Stimulated activated CD8-positive, alpha-beta memory T cell treated with anti-CD3 and anti-CD28 coated beads, Interleukin-4, amount 100 ng/mL, for 24 hours (primary cell): Measurements from ENCODE around the gene MAP3K21.

Experiments
- DNase-seq: peaks from one replicate; pipeline ENCODE4 v3.0.0-alpha.2; 2020; ENCODE audit warnings: low read depth

MAP3K21 gene

DNA sequence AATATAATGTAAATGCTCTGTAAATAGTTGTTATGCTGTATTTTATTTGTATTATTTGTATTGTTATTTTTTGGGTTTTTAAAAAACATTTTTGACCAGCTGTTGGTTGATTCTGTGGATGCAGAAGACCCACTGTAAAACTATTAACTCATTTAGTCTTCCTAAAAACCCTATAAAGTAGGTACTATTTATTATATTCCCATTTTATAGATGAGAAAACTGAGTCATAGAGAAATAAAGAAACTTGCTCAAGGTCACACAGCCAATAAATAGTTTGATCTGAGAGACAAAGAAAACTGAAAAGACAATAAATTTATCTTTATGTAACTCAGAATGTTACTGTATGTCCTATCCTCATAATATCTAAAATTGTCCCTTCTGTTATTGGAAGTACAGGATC lies 1.2 kb upstream of the MAP3K21 start:
- DNase-seq = no peak

DNA sequence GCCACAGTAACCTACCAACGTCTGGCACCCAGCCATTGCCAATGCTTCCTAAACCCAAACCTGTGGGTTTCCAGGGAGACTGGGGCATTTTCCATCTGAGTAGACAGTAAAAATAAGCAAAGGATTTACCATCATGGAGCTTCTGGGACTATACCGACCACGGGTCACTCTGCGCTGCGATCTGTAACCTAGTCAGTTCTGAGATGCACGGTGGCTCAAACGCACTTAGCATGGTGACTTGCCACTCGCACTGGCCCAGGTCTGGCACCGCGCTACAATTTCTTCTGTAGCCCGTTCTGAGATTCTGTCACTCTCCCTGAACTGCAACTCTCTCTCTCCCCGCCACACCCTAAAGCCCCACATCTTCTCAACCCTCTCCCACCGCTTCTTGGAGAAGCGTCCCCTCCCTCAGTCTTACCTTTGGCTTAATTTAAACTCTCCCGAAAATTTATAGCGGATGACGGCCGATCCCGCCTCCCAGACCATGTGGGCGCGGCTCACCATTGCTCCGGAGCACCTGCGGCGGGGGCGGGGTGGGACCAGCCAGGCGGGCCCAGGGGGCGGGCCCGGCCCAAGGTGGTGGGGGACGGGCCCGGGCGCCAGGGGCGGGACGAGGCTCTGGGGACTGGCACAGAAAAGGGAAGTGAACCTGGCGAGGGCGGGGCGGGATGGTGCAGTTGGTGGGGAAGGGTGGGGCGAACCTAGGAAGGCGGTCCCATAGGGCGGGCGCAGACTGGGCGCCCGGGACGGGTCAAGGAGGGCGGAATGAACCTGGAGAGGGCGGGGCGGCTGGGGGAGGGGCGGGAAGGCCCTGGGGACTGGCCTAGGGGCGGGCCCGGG lies 493 bp upstream of the MAP3K21 start:
- peak; percentile 78 for DNase-seq

DNA sequence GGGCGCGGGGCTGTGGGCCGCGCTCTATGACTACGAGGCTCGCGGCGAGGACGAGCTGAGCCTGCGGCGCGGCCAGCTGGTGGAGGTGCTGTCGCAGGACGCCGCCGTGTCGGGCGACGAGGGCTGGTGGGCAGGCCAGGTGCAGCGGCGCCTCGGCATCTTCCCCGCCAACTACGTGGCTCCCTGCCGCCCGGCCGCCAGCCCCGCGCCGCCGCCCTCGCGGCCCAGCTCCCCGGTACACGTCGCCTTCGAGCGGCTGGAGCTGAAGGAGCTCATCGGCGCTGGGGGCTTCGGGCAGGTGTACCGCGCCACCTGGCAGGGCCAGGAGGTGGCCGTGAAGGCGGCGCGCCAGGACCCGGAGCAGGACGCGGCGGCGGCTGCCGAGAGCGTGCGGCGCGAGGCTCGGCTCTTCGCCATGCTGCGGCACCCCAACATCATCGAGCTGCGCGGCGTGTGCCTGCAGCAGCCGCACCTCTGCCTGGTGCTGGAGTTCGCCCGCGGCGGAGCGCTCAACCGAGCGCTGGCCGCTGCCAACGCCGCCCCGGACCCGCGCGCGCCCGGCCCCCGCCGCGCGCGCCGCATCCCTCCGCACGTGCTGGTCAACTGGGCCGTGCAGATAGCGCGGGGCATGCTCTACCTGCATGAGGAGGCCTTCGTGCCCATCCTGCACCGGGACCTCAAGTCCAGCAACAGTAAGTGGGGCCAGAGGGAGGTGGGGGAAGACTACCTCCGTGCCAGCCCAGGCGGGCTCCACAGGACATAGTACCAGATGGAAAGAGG lies 808 bp downstream of the MAP3K21 start:
- peak; percentile 3 for DNase-seq

DNA sequence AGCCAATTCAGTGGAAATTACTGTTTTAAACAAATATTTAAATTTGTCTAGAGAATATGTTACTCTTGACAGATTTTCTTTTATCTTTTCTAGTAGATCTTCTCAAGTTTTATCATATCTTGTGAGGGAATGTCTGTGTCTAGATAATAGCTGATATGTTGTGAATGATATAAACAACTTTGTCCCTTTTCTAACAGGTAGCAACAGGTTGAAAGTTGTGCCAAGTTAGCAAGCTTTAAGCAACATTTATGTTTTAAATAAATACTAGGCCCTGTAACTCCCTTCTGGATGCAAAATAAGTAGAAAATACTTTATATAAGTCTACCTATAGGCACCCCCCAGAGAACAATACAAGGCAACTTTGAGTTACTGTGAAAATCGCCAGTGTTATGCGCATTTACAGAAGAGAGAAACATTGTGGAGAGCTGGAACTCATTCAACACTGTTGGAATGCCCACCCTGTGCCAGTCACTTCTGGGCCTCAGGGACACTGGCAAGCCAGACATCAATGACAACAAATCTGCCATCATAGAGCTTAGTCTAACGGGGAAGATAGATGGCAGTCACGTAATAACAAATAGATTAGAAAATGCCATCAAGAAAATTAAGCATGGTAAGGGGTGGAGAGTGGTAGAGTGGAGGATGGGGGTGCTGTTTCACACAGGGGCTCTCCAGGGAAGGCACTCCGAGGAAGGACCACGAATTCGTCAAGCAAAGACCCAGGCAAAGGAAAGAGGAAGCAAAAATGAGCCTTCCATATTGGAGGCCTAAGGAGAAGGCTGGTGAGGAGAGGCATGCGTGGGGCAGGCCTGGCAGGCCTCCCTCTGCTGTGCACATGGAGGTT lies 4.4 kb downstream of the MAP3K21 start:
- DNase-seq = no peak

DNA sequence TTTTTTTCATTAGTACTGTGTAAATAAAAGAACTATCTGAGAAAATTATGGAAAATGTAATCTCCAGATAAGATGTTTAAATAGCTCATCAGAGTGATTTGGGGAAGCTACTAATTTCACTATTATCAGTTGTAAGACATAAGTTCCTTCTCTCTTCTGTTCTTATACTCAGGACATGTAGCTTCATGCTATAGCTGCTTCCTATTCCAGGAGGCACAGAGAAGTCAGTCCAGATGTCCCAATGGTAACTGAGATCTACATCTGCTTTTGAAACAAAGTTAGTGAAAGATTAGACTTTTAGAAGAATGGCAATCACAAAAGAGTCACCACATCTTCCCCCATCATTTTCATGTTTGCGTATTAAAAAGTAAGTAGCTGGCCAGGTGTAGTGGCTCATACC lies 5.6 kb downstream of the MAP3K21 start:
- DNase-seq = no peak

DNA sequence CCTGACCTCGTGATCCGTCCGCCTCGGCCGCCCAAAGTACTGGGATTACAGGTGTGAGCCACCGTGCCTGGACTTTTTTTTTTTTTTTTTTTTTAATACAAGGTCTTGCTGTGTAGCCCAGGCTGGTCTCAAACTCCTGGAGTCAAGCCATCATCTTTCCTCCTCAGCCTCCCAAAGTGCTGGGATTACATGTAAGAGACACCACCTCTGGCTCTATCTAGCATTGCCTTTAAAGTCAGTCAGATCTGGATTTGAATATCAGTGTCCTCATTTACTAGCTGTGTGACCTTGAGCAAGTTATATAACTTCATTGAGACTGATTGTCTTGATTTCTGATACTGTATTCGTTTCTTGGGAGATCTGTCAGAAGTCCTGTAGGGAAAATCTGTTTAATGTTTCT lies 6.6 kb downstream of the MAP3K21 start:
- no peak for DNase-seq

DNA sequence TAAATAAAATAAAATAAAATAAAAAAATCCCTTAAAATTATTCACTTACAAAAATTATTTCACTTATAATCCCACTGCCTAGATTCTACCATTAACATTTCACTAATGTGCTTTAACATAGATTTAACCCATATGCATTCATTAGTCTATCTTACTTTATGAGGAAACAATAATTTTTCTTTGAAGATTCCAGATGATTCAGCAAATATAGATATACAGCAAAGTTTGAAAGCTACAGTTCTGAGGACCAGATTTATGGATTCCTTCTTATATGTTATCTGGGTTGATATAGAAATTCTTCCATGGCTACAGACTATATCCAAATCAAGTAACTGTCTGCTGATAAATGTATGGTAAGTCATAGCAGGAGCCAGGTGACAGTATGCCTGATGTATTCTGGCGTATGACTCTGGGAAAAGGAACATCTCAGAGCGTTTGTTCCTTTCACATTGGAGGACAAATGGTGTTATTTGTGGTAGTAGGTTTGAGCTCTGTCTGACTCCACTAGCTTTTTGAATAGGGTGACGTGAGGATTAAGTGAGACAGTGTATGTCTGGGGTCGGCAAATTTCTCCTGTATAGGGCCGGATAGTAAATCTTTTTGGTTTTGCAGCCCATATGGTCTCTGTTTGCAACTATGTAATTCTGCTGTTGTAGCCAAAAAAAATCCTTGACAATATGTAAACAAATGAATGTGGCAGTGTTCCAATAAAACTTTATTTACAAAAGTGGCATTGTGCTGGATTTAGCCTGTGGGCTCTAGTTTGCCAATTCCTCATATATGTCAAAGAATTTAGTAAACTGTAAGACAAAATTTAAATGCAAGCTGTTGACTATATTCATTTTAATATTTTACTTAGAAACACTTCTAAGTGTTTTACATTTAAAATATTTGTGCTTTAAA lies 9.3 kb downstream of the MAP3K21 start:
- no peak for DNase-seq

DNA sequence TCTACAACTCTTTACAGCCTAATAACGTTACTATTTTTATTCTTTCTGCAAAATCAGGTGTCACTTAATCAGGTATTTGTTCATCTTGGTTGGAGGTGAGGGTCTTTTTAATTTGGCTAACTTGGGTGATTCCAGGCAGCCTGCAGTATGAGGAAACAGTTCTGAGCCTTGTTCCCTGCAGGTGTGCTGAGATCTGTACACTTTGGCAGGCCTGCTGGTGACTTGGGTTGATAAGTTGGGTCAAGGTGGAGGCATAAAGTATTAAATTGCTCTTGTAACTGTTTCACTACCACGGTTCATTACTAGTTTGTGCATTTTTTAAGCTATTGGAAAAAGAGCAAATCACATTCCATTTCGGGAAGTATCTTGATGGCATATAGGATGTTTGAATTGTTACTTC lies 10.0 kb downstream of the MAP3K21 start:
- DNase-seq = no peak

DNA sequence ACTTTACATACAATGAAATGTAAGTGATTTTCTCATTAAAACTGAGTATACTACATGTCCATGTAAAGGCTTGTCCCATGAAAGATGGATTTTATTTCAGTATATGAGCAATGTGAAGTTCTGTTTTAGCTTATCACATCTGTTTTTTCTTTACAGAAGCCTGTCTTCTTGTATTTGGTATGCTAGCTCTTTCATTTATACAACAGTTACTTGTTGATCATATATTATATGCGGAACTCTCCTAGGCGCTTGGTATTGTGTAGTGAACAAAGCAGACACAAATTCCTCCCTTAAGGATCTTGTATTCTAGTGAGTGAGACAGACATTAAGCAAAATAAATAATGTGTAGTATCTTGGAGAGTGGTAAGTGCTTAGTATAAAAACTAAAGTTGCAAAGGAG lies 10.6 kb downstream of the MAP3K21 start:
- no peak for DNase-seq

DNA sequence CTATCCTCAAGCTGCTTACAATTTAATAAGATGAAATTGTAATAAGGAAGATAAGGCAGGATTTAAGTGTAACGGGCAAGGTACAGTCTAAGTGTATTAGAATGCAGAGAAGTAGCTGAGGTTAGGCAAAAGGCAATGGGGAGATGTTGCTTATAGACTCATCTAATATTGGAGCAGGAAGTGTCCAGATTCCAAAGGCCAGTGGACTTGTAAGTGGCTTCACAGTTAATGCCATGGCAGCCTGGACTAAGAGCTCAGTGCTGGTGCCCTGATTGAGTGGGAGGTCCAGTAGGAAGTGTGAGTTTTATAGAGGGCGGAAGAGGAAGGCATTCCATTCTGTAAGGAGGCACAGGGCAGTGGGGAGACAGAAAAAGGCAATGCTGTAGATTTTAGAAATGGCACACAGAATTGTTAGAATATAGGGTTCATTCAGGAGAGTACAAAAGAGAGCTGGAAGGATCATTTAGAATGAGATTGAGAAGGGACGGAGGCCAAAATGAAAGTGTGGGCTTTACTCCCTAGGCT lies 12.6 kb downstream of the MAP3K21 start:
- no peak for DNase-seq

DNA sequence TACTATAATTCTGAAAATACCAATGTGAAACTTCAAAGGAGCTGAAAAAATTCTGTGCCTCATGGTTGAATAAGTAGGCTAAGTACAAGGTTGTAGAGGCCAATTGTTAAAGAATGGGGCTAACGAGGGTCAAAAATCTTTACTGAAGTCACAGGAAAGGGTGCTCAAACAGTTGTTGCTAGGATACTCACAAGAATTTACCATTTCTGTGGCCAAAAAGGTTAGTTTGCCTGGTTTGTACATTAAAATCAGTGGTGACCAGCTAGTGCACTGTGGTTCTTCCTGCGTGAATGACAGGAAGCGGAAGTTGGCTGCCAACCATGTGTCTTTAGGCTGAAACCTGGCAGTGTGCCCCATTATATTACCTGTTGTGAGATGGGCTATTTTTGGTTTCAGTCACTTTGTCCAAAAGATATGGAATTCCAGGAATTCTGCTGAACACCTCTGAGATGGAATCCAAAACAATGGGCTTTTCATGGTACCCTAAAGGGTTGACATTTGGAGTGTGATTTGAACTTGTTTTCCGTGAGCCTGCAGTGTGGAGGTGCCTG lies 13.5 kb downstream of the MAP3K21 start:
- no peak for DNase-seq

DNA sequence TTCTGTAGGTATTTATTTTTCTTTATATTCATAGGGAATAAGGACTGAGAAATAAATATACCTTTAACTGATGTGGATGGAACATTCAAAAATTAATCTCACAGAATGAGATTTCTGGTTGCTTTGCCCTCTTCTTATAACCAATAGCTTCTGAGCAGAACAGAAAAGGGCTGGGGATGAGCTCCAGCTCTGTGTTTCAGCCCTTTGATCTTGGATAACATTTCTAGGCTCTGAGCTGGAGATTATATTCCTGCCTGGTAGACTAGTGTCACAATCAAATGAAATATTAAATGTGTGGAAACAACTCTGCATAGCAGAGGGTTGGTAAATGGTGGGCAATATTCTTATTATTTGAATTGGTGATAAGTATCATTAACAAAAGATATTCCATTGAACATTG lies 14.6 kb downstream of the MAP3K21 start:
- DNase-seq = no peak

DNA sequence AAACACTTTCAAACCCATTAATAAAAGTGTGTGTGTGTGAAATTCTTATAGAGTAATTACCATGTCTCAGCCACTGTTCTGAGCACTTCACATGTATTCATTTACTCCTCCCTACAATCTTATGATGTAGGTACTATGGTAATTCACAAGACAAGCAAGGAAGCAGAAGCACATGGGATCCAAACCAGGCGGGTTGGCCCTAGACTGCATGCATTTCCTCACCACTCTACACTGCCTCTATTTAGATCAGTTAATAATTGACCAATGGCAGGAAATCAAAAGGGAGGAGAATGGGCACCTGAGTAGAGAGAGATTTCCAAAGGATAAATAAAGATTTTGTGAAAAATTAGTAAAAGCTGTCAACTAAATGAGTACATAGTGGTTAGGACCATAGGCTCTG lies 15.7 kb downstream of the MAP3K21 start:
- no peak for DNase-seq

DNA sequence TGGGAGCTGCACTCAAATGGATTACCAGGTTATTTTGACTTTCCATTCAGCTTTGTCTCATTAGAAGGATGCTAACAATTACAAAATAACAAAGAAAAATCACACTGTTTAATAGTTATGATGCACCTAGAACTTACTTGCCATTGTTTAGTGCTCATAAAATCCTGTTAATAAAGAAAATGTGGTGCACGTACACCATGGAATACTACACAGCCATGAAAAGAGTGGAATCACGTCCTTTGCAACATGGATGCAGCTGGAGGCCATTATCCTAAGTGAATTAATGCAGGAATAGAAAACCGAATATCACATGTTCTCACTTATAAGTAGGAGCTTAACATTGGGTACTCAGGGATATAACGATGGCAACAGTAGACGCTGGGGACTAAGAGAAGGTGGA lies 19.8 kb downstream of the MAP3K21 start:
- DNase-seq = no peak

DNA sequence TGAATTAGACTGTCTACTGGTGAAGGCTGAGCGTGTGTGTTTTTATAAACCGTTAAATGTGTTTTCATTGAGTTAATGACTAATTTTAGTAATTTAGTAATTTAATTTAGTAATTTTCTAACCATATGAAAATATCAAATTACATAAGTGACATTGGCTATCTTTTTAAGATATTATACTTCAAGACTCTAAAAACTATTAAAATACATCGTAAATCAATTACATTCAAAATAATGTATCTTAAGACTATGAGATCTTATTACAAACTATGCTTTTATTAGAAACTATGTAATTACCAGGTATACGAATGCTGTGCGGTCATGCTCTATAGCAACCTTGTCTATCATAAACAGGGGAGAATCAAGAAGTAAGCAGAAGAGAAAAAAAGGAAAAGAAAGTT lies 21.6 kb downstream of the MAP3K21 start:
- no peak for DNase-seq

DNA sequence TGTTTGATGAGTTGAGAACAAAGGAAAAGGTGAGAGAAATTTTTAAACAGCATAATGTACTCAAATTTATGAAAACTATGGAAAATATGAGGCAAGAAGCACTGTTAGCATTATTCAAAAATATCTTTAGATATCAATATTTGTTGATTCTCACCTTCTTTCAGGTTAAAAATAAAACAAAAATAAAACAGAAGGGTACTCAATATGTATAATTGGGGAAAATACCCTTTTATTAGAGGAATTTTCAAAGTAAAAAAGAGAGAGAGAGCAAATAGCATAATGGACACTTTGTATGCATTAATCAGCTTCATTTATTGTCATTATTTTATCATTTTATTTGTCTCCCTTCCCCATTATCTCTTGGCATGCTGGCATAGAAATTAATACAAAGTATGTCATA lies 27.5 kb downstream of the MAP3K21 start:
- DNase-seq = no peak

DNA sequence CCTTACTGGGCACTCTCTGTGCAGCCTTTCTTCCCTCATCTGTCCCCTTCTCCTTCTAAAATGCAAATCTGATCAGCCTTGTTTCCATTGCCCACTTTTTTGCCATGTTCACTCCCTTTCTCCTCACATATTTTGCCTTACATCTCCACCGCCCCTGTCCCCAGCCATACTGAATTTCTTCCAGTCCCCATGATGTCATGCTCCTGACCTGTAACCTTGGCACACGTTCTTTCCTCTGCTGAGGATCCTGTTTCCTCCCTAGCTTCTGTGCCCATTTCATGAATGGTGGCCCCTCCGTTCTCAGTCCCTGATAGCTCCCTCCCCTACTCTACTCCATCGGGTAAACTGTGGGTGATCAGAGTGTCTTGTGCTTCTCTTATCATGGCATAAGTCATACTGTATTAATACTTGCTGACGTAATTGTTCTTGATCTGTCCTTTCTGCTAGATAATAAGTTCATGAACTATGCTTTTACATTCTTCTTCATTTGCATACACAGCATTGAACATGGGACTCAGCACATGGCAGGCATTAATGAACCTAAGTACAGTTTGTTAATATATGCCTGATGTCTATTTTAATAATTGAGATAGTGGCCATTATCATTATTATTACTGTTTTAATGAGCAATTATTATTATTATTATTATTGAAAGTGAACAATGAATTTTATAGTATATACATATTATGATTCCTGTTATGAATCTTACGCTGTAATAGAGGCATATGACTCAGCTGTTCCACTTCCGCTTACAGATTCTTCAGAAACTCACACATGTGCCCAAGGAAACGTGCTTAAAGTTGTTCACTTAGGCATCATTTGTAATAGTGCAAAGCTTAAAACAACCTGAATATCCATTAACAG lies 28.5 kb downstream of the MAP3K21 start:
- no peak for DNase-seq

DNA sequence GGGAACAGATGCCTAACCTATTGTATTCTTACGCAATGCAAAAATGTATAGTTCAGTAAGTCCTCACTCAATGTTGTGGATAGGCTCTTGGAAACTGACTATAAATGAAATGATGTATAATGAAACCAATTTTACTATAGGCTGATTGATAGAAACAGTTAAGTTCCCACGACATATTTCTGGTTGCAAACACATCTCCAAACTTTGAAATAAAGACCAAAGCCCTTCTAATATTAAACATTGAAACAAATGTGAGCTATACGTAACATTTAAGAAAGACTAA lies 29.1 kb downstream of the MAP3K21 start:
- DNase-seq = no peak

DNA sequence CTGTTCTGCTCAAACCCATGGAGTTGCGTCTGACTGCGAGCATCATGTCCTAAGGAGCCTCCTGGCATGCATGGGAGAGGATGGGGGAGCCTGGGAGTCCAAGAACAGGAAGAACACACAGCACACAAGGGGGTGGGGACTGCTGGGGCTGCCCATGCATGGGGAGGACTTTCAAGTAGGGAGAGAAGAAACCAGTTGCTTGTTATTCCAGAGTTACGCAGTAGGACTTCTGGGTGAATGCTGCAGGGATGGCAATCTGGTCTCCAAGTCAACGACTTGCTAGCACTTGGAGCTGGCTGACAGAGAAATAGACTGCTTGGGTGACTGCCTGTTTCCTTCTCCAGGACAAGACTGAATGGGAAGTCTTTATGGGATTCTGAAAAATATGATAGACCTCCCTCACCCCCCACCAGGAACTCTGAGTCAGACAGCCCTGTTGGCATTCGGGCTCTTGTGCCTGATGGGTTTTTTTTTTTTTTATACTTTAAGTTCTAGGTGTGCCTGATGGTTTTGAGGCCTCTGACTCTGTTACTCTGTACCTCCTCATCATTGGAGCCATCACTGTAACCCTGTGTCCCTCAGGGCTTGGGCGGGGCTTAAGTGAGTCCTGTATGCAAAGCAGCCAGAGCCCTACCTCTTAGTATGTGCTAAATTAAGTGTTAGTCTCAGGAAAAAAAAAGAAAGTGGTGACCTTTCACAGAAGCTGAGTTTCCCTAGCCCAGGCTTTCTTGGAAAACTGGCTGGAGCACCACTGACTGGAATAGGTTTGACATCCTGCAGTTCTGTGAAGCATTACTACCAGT lies 30.3 kb downstream of the MAP3K21 start:
- DNase-seq = no peak
